Type B pancreatic cell (in vitro differentiated cells): ENCODE results near the gene SPPL2A. TPM values are rescaled to one million over a fixed set of nuclear protein-coding genes. Genes with fewer than 3 reads are reported as not detected.
A peak's percentile ranks its signal among the peaks of the same experiment; 100 is the strongest.

Experiments used
- DNase-seq: peaks from one replicate; pipeline ENCODE4 v3.0.0; 2021; ENCODE audit warnings: mixed read lengths; ENCODE audit not compliant: unreplicated experiment; ENCODE audit errors: extremely low spot score
- H3K27ac Mint-ChIP-seq: 2 replicates; pipeline ENCODE4 v1.8.0; 2021; ENCODE audit warnings: mild to moderate bottlenecking, mixed read lengths
- H3K27me3 Mint-ChIP-seq: 2 replicates; pipeline ENCODE4 v1.8.0; 2021; ENCODE audit warnings: mixed read lengths
- H3K36me3 Mint-ChIP-seq: 2 replicates; pipeline ENCODE4 v1.8.0; 2021; ENCODE audit warnings: mixed read lengths
- H3K4me1 Mint-ChIP-seq: one replicate; pipeline ENCODE4 v1.8.0; 2021; ENCODE audit warnings: mixed read lengths; ENCODE audit not compliant: unreplicated experiment
- H3K4me3 Mint-ChIP-seq: 2 replicates; pipeline ENCODE4 v1.8.0; 2021; ENCODE audit warnings: mild to moderate bottlenecking, mixed read lengths
- H3K9me3 Mint-ChIP-seq: 2 replicates; pipeline ENCODE4 v1.8.0; 2021; ENCODE audit warnings: mixed read lengths
- CTCF ChIP-seq: fragments of 200-600 bp; sonication (generic); conservative IDR thresholded peaks from 2 replicates; pipeline ENCODE4 v1.5.0; 2021; ENCODE audit warnings: antibody characterized with exemption, mild to moderate bottlenecking
- total RNA-seq: library from RNA; stranded (reverse); gene quantifications from 2 replicates; pipeline ENCODE4 v1.2.1, GENCODE V29; 2021; ENCODE audit warnings: low replicate concordance

Gene SPPL2A
- total RNA-seq, 1 donor from 2014 or later = 72.4 TPM

- Mint-ChIP-seq H3K27me3 (no peaks in the 10 kb centered on the region), H3K4me1 (peaks cover 3% of the 10 kb centered on the region), H3K9me3 (no peaks in the 10 kb centered on the region), H3K27ac (no peak overlapping the region), H3K4me3 (no peak overlapping the region), H3K36me3 (peaks cover 14% of the 10 kb centered on the region)
- no peak for DNase-seq
- no peak for TF ChIP-seq CTCF
Observed at GRCh38 chr15:50726315-50726714, 39.2 kb downstream of the SPPL2A start.

- H3K27me3 Mint-ChIP-seq = no peaks in the 10 kb centered on the region
- H3K36me3 Mint-ChIP-seq = peaks cover 30% of the 10 kb centered on the region
- H3K4me3 Mint-ChIP-seq = no peak overlapping the region
- H3K27ac Mint-ChIP-seq = peak overlapping the region; percentile 77
- no peak for DNase-seq
- no peaks in the 10 kb centered on the region for H3K9me3 Mint-ChIP-seq
- H3K4me1 Mint-ChIP-seq = no peaks in the 10 kb centered on the region
- TF ChIP-seq CTCF = no peak
Observed at GRCh38 chr15:50718700-50719125, 46.8 kb downstream of the SPPL2A start.

- Mint-ChIP-seq H3K4me3 (no peak overlapping the region), H3K27ac (no peak overlapping the region), H3K4me1 (no peaks in the 10 kb centered on the region), H3K9me3 (no peaks in the 10 kb centered on the region), H3K27me3 (no peaks in the 10 kb centered on the region), H3K36me3 (peaks cover 15% of the 10 kb centered on the region)
- DNase-seq = no peak
- no peak for TF ChIP-seq CTCF
Observed at GRCh38 chr15:50712018-50712417, 53.5 kb downstream of the SPPL2A start.

GRCh38 chr15:50710585-50710984 is 54.9 kb downstream of the SPPL2A start:
- no peak for TF ChIP-seq CTCF
- no peak overlapping the region for H3K27ac Mint-ChIP-seq
- H3K4me1 Mint-ChIP-seq = no peaks in the 10 kb centered on the region
- no peak overlapping the region for H3K4me3 Mint-ChIP-seq
- H3K36me3 Mint-ChIP-seq = peaks cover 11% of the 10 kb centered on the region
- no peak for DNase-seq
- no peaks in the 10 kb centered on the region for H3K9me3 Mint-ChIP-seq
- no peaks in the 10 kb centered on the region for H3K27me3 Mint-ChIP-seq

GRCh38 chr15:50707878-50708427 is 57.6 kb downstream of the SPPL2A start:
- peaks cover 6% of the 10 kb centered on the region for H3K36me3 Mint-ChIP-seq
- TF ChIP-seq CTCF = no peak
- H3K27ac Mint-ChIP-seq = no peak overlapping the region
- H3K27me3 Mint-ChIP-seq = no peaks in the 10 kb centered on the region
- H3K9me3 Mint-ChIP-seq = no peaks in the 10 kb centered on the region
- no peaks in the 10 kb centered on the region for H3K4me1 Mint-ChIP-seq
- no peak for DNase-seq
- H3K4me3 Mint-ChIP-seq = no peak overlapping the region
